Mesendoderm (in vitro differentiated cells): ENCODE measurements around the gene BORCS6.
A peak's percentile ranks its signal among the peaks of the same experiment; 100 is the strongest.

ENCODE experiments used
- DNase-seq: peaks from one replicate; pipeline ENCODE4 v3.0.0; 2013
- H2AK5ac ChIP-seq: 2 replicates; pipeline ENCODE4 v1.6.1; 2013; ENCODE audit warnings: low read length, inconsistent platforms
- H2BK120ac ChIP-seq: 2 replicates; pipeline ENCODE4 v1.6.1; 2013; ENCODE audit warnings: low read depth, mild to moderate bottlenecking, low read length, moderate library complexity, mixed read lengths
- H2BK15ac ChIP-seq: replicated peaks from 2 replicates; pipeline ENCODE4 v1.6.1; 2013; ENCODE audit warnings: low read depth, mild to moderate bottlenecking, moderate library complexity
- H2BK5ac ChIP-seq: 2 replicates; pipeline ENCODE4 v1.6.1; 2013; ENCODE audit warnings: low read length, inconsistent platforms
- H3K18ac ChIP-seq: 2 replicates; pipeline ENCODE4 v1.6.1; 2013; ENCODE audit warnings: mild to moderate bottlenecking, low read length, mixed read lengths
- H3K23ac ChIP-seq: one replicate; pipeline ENCODE4 v1.6.1; 2013; ENCODE audit warnings: low read length
- H3K27ac ChIP-seq: 2 replicates; pipeline ENCODE4 v1.5.1; 2013; ENCODE audit warnings: low read depth, mild to moderate bottlenecking, inconsistent platforms, low read length, moderate library complexity
- H3K27me3 ChIP-seq: 2 replicates; pipeline ENCODE4 v1.6.1; 2013; ENCODE audit warnings: low read length, control low read depth, mild to moderate bottlenecking, inconsistent platforms; ENCODE audit not compliant: insufficient read depth, poor library complexity
- H3K36me3 ChIP-seq: 2 replicates; pipeline ENCODE4 v1.6.1; 2013; ENCODE audit warnings: low read length, inconsistent platforms; ENCODE audit not compliant: control insufficient read depth, insufficient read depth
- H3K4ac ChIP-seq: one replicate; pipeline ENCODE4 v1.6.1; 2013; ENCODE audit warnings: low read depth, mild to moderate bottlenecking, low read length, moderate library complexity
- H3K4me1 ChIP-seq: 2 replicates; pipeline ENCODE4 v1.6.1; 2013; ENCODE audit warnings: low read depth, low read length, inconsistent platforms; ENCODE audit not compliant: control insufficient read depth
- H3K4me2 ChIP-seq: 2 replicates; pipeline ENCODE4 v1.6.1; 2013; ENCODE audit warnings: low read length
- H3K4me3 ChIP-seq: 2 replicates; pipeline ENCODE4 v1.5.1; 2013; ENCODE audit warnings: mild to moderate bottlenecking, low read length
- H3K56ac ChIP-seq: one replicate; pipeline ENCODE4 v1.6.1; 2013; ENCODE audit warnings: low read length
- H3K79me1 ChIP-seq: 2 replicates; pipeline ENCODE4 v1.6.1; 2013; ENCODE audit warnings: low read length, inconsistent platforms
- H3K79me2 ChIP-seq: 2 replicates; pipeline ENCODE4 v1.6.1; 2013; ENCODE audit warnings: mild to moderate bottlenecking, low read length; ENCODE audit not compliant: control insufficient read depth, insufficient read depth
- H3K9ac ChIP-seq: 2 replicates; pipeline ENCODE4 v1.6.1; 2013; ENCODE audit warnings: low read length, inconsistent platforms
- H4K5ac ChIP-seq: one replicate; pipeline ENCODE4 v1.6.1; 2013; ENCODE audit warnings: low read length
- H4K8ac ChIP-seq: one replicate; pipeline ENCODE4 v1.6.1; 2013; ENCODE audit warnings: low read depth, mild to moderate bottlenecking, control low read depth, low read length, moderate library complexity
- WGBS: extraction: QIAGEN DNeasy Blood & Tissue Kit; methylation state at CpG from one replicate; pipeline ENCODE4 v1.1.7; 2013; ENCODE audit warnings: low lambda C conversion rate, missing lambda C conversion rate; ENCODE audit not compliant: insufficient coverage; ENCODE audit errors: extremely low coverage; 5-methylcytosine and 5-hydroxymethylcytosine counted together

Gene BORCS6

DNA sequence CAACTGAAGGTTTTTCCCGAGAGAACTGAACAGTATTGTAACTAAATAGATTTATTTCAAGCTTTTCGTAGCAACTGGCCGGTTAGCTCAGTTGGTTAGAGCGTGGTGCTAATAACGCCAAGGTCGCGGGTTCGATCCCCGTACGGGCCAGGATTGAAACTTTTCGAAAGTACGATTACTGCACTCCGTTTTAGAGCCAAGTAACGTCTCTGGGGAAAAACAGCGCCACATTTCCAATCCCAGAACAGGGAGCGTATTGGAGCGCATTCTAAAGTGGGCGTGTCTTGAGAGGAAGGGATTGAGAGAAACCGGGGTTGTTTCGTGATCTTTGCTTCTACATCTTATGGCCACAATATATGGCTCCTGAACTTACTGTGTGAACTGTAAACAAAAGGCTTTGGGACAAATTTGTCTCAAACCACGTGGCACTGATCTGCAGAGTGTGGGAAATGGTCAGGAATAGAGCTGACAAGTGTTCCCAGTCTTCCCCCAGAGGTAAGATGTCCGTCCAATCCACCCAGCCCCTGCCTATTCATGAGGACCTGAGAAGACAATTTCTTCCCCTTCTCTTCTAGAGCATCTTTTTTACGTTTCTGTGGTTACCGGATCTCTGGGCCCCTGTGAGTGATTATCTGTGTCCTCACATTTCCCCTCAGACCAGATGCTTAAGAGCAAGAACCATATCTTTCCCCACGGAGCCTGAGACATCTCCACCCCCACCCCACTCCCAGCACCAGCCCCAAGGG is 2.3 kb downstream of the BORCS6 start:
- peak overlapping the region; percentile 87 for H3K9ac ChIP-seq
- H3K4me3 ChIP-seq = peak overlapping the region; percentile 72
- peak overlapping the region; percentile 36 for H4K5ac ChIP-seq
- no peak overlapping the region for H3K4ac ChIP-seq
- no peak overlapping the region for H2AK5ac ChIP-seq
- H2BK120ac ChIP-seq = no peak overlapping the region
- H3K79me1 ChIP-seq = peaks cover 4% of the 10 kb centered on the region
- H3K4me1 ChIP-seq = peaks cover 12% of the 10 kb centered on the region
- no peak overlapping the region for H4K8ac ChIP-seq
- no peaks in the 10 kb centered on the region for H3K79me2 ChIP-seq
- H3K56ac ChIP-seq = peak overlapping the region; percentile 92
- no peak overlapping the region for H2BK5ac ChIP-seq
- H3K23ac ChIP-seq = no peak overlapping the region
- H3K4me2 ChIP-seq = peak overlapping the region; percentile 93
- no peak overlapping the region for H2BK15ac ChIP-seq
- H3K36me3 ChIP-seq = no peaks in the 10 kb centered on the region
- H3K27ac ChIP-seq = no peak overlapping the region
- DNase-seq = peak; percentile 100
- no CpG with 5 or more reads among the region's 25 CpGs for WGBS
- H3K27me3 ChIP-seq = no peaks in the 10 kb centered on the region
- H3K18ac ChIP-seq = no peak overlapping the region

- Histone ChIP-seq H3K56ac (peak overlapping the region; percentile 81), H2BK15ac (no peak overlapping the region), H2BK5ac (no peak overlapping the region), H3K4me1 (peaks cover 10% of the 10 kb centered on the region), H3K79me1 (peaks cover 4% of the 10 kb centered on the region), H3K36me3 (no peaks in the 10 kb centered on the region), H4K5ac (no peak overlapping the region), H3K9ac (peak overlapping the region; percentile 82), H3K79me2 (no peaks in the 10 kb centered on the region), H2BK120ac (no peak overlapping the region), H2AK5ac (no peak overlapping the region), H3K4me2 (peak overlapping the region; percentile 93), H3K4ac (no peak overlapping the region), H3K27me3 (no peaks in the 10 kb centered on the region), H4K8ac (no peak overlapping the region), H3K23ac (no peak overlapping the region), H3K4me3 (peak overlapping the region; percentile 93), H3K18ac (no peak overlapping the region), H3K27ac (no peak overlapping the region)
- DNase-seq = peak; percentile 98
- WGBS = no CpG with 5 or more reads among the region's 32 CpGs
These were observed 3.0 kb downstream of the BORCS6 start for GRCh38 chr17:8186787-8187516.

- H3K79me2 ChIP-seq = no peaks in the 10 kb centered on the region
- no peak overlapping the region for H2AK5ac ChIP-seq
- peak overlapping the region; percentile 93 for H3K4me3 ChIP-seq
- H3K27me3 ChIP-seq = no peaks in the 10 kb centered on the region
- H3K4ac ChIP-seq = no peak overlapping the region
- WGBS = no CpG with 5 or more reads among the region's 23 CpGs
- H2BK120ac ChIP-seq = no peak overlapping the region
- peak overlapping the region; percentile 82 for H3K9ac ChIP-seq
- H4K8ac ChIP-seq = no peak overlapping the region
- no peak overlapping the region for H3K18ac ChIP-seq
- peak overlapping the region; percentile 81 for H3K56ac ChIP-seq
- peaks cover 4% of the 10 kb centered on the region for H3K79me1 ChIP-seq
- no peak overlapping the region for H3K27ac ChIP-seq
- peaks cover 9% of the 10 kb centered on the region for H3K4me1 ChIP-seq
- DNase-seq = no peak
- H2BK15ac ChIP-seq = no peak overlapping the region
- H4K5ac ChIP-seq = no peak overlapping the region
- peak overlapping the region; percentile 49 for H3K4me2 ChIP-seq
- no peak overlapping the region for H2BK5ac ChIP-seq
- H3K36me3 ChIP-seq = no peaks in the 10 kb centered on the region
- H3K23ac ChIP-seq = no peak overlapping the region
These were observed 3.6 kb downstream of the BORCS6 start for GRCh38 chr17:8186446-8186786.

DNA sequence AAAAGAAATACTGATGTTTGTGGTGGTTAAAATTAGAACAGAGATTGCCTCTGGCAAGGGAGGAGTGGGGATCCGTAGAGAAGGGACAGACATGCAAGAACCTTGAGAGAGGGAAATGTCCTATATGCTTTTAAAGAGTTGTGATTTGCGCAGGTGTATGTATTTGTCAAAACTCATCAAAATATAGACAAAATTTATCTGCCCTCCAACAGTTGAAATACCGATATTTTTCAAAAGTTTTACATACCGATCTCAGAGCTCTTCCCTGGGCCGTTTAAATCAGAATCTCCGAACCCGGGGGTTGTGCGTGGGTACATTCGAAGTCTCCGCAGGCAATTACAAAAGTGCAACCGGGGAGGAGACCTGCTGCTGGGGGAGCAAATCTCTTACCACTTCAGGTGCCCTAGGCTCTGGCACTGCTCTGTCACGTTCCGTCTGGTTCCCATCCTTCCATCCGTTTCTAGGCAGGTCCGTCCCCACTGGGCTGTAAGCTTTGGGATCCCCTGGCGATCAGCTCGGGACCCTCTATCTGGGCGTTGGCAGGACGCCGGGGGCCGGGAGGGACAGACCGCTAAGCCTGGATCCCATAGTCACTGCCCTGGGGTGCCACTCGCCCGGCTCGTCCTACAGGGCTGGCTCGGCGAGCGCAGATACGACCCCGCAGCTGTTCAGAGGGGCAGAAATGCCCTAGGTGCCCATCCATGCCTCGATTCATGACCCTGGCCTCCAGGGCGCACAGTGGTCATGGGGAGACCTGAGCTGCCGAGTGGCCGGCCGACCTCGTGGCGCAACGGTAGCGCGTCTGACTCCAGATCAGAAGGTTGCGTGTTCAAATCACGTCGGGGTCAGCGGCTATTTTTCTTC is 4.2 kb downstream of the BORCS6 start:
- no peak overlapping the region for H3K27ac ChIP-seq
- H2AK5ac ChIP-seq = no peak overlapping the region

DNA sequence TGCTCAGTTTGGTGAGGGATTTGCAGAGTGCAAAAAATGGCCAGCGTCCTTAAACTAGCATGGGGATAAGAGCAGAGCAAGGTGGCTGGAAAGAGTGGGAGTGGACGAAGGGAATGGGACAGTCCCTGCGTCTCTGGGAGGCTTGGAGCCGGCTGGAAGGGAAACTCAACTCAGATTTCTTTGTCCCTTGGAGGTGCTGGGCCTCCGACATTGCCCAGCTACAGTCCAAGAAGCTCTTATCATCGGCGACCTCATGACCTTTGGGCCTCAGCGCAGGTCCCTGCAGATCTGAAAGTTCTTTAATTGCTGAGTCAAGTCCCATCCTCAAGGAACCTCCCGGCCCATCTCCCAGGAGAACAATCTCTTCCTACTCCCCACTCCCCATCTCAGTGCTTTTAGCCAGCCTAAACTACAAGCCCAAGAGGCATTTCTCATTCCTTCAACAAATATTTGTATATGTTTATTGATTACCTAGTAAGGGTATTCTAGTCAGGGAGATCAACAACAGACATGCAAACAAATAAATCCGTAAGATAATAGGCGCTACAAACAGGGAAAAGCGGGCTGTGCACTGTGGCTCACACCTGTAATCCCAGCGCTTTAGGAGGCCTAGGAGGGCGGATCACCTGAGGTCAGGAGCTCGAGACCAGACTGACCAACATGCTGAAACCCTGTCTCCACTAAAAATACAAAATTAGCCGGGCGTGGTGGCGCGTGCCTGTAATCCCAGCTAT is 12.8 kb downstream of the BORCS6 start:
- H2AK5ac ChIP-seq = no peak overlapping the region
- no peak overlapping the region for H2BK5ac ChIP-seq
- H3K18ac ChIP-seq = no peak overlapping the region
- H3K4me2 ChIP-seq = peak overlapping the region; percentile 83
- no peak overlapping the region for H3K4me3 ChIP-seq
- no peaks in the 10 kb centered on the region for H3K79me2 ChIP-seq
- peaks cover 7% of the 10 kb centered on the region for H3K4me1 ChIP-seq
- no peak overlapping the region for H4K5ac ChIP-seq
- peak overlapping the region; percentile 82 for H3K9ac ChIP-seq
- DNase-seq = peak; percentile 19
- no peak overlapping the region for H4K8ac ChIP-seq
- no peak overlapping the region for H2BK120ac ChIP-seq
- no peak overlapping the region for H3K23ac ChIP-seq
- H3K27ac ChIP-seq = no peak overlapping the region
- H3K4ac ChIP-seq = no peak overlapping the region
- no peaks in the 10 kb centered on the region for H3K79me1 ChIP-seq
- H3K36me3 ChIP-seq = no peaks in the 10 kb centered on the region
- no peaks in the 10 kb centered on the region for H3K27me3 ChIP-seq
- peak overlapping the region; percentile 91 for H3K56ac ChIP-seq
- no CpG with 5 or more reads among the region's 19 CpGs for WGBS
- H2BK15ac ChIP-seq = no peak overlapping the region

More for the DNA sequence above, 4.2 kb downstream of the BORCS6 start:
- H3K23ac ChIP-seq = no peak overlapping the region
- no peaks in the 10 kb centered on the region for H3K79me2 ChIP-seq
- peaks cover 4% of the 10 kb centered on the region for H3K79me1 ChIP-seq
- H2BK5ac ChIP-seq = no peak overlapping the region
- H3K56ac ChIP-seq = peak overlapping the region; percentile 83
- H3K36me3 ChIP-seq = no peaks in the 10 kb centered on the region
- no peak overlapping the region for H3K18ac ChIP-seq
- peak overlapping the region; percentile 82 for H3K9ac ChIP-seq
- H4K5ac ChIP-seq = no peak overlapping the region
- no peak overlapping the region for H3K4ac ChIP-seq
- no peak overlapping the region for H2BK15ac ChIP-seq
- H3K27me3 ChIP-seq = no peaks in the 10 kb centered on the region
- H3K4me2 ChIP-seq = peak overlapping the region; percentile 87
- peak; percentile 82 for DNase-seq
- H3K4me3 ChIP-seq = peak overlapping the region; percentile 93
- H2BK120ac ChIP-seq = no peak overlapping the region
- peaks cover 9% of the 10 kb centered on the region for H3K4me1 ChIP-seq
- no CpG with 5 or more reads among the region's 44 CpGs for WGBS
- no peak overlapping the region for H4K8ac ChIP-seq
